Measurements from ENCODE around the gene CDC42EP2.

The CDC42EP2 gene

GRCh38 chr11:65362320-65362931 is 47.8 kb downstream of the CDC42EP2 start:
- no peak for DNase-seq

DNA sequence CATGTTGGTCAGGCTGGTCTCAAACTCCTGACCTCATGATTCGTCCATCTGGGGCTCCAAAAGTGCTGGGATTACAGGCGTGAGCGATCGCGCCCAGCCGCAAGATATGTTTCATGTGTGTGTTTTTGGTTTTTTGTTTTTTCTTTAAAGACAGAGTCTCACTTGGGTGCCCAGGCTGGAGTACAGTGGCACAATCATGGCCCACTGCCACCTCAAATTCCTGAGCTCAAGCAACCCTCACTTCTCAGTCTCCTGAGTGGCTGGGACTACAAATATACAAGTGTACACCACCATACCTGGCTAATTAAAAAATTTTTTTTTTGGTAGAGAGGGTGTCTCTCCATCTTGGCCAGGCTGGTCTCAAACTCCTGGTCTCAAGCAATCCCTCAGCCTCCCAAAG is 48.3 kb downstream of the CDC42EP2 start:
- DNase-seq, result no peak

GRCh38 chr11:65363770-65364169 is 49.1 kb downstream of the CDC42EP2 start:
- DNase-seq, result no peak

DNA sequence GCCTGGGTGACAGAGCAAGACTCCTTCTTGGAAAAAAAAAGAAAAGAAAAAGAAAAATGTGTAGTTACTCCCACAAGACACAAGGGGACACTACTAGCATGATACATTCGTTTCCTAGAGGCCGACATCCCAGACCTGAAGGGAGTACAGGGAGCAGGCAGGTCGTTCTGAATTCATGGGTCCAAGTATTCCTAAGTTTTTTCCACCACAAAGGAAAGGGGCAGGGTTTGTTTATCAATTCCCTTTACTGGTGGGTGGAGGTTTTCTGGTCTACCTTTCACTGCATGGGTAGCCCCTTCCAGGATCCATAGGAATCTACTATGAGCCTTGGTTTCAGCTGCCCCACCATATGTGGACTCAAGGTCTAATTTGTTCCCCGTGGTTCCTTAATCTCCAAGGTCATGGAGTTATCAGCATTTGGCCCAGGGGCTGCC is 51.7 kb downstream of the CDC42EP2 start:
- peak; percentile 44 to 86 for DNase-seq

GRCh38 chr11:65370659-65371049 is 56.0 kb downstream of the CDC42EP2 start:
- no peak for DNase-seq

All from SW 1271 (cell line).